Breast epithelium (tissue), 4 donors: ENCODE results near the gene PDHA1. TPM values are rescaled to one million over a fixed set of nuclear protein-coding genes. Genes with fewer than 3 reads are reported as not detected.

ENCODE experiments used
- DNase-seq, 2 donors: peaks; one replicate each; pipeline ENCODE4 v3.0.0-alpha.2; 2019; ENCODE audit warnings: low spot score in 2 of 2
- H3K27ac ChIP-seq, 2 donors: fragments of 200-600 bp; sonication (generic) in 1 of 2; one replicate each; pipeline ENCODE4 v1.5.1; 2016 to 2019; ENCODE audit warnings: mild to moderate bottlenecking in 1 of 2
- H3K27me3 ChIP-seq, 2 donors: fragments of 200-600 bp; sonication (generic) in 1 of 2; one replicate each; pipeline versions ENCODE4 v1.5.1 to v1.6.0; 2017 to 2019; ENCODE audit warnings: control low read depth in 1 of 2, mild to moderate bottlenecking in 1 of 2
- H3K36me3 ChIP-seq: fragments of 200-600 bp; one replicate; pipeline ENCODE4 v1.5.1; 2019
- H3K4me1 ChIP-seq, 2 donors: fragments of 200-600 bp; sonication (generic); one replicate each; pipeline ENCODE4 v1.5.1; 2016 to 2019; ENCODE audit warnings: control low read depth in 1 of 2
- H3K4me3 ChIP-seq, 3 donors: fragments of 200-600 bp; sonication (generic); 1 replicate in 2 of 3; 2 replicates in 1 of 3; pipeline ENCODE4 v1.5.1; 2016 to 2019; ENCODE audit warnings: mild to moderate bottlenecking in 3 of 3, moderate library complexity in 2 of 3
- H3K9me3 ChIP-seq, 2 donors: fragments of 200-600 bp; sonication (generic) in 1 of 2; one replicate each; pipeline ENCODE4 v1.5.1; 2016 to 2019; ENCODE audit warnings: control low read depth in 1 of 2
- CTCF ChIP-seq, 3 donors: fragments of 450-650 bp; IDR thresholded peaks; one replicate each; pipeline ENCODE4 v1.5.1; 2016 to 2017; ENCODE audit warnings: antibody characterized with exemption in 3 of 3, mild to moderate bottlenecking in 3 of 3, moderate library complexity in 3 of 3
- POLR2A ChIP-seq: fragments of 450-650 bp; IDR thresholded peaks from one replicate; pipeline ENCODE4 v1.6.1; 2016; ENCODE audit warnings: antibody characterized with exemption, mild to moderate bottlenecking, moderate library complexity
- POLR2AphosphoS5 ChIP-seq, 3 donors: sonication (generic); formaldehyde crosslinking; IDR thresholded peaks; one replicate each; pipeline ENCODE4 v1.6.1; 2017; ENCODE audit warnings: antibody characterized with exemption in 3 of 3
- intact Hi-C: fragments of 100-400 bp; cut with DNase I; formaldehyde crosslinking; loops from one replicate; pipeline ENCODE4 v1.15.1; 2023; ENCODE audit warnings: low total_unique reads
- total RNA-seq, 3 donors: library from RNA; depleted of rRNA; stranded (reverse); fragments of >200 nt; gene quantifications; one replicate each; pipeline ENCODE4 v1.1.0, GENCODE V29; 2016

The PDHA1 gene
- total RNA-seq, 3 donors from 2014 or later, result 54.7 to 58.4 (median 55.7) TPM

- TF ChIP-seq POLR2A, result no peak
- no peak for TF ChIP-seq POLR2AphosphoS5 (IDR thresholded peaks at IDR 0.05)
- TF ChIP-seq CTCF (IDR thresholded peaks at IDR 0.05), result no peak
- DNase-seq, result no peak
- Histone ChIP-seq H3K4me1 (no peaks in the 10 kb centered on the region), H3K27me3 (no peaks in the 10 kb centered on the region), H3K36me3 (no peaks in the 10 kb centered on the region), H3K9me3 (no peaks in the 10 kb centered on the region), H3K4me3 (no peak overlapping the region), H3K27ac (no peak overlapping the region)
- intact Hi-C loops, result no loop called here
These were observed 18.0 kb downstream of the PDHA1 start for GRCh38 chrX:19361701-19362100.

GRCh38 chrX:19368576-19368975, 24.8 kb downstream of the PDHA1 start:
- peaks cover 0 to 5% of the 10 kb centered on the region in 2 donors for H3K27me3 ChIP-seq
- H3K4me1 ChIP-seq, result no peaks in the 10 kb centered on the region
- H3K9me3 ChIP-seq, result peaks cover 0 to 2% of the 10 kb centered on the region in 2 donors
- no peak overlapping the region for H3K27ac ChIP-seq
- no peak for DNase-seq
- H3K4me3 ChIP-seq, result no peak overlapping the region
- intact Hi-C loops, result no loop called here
- TF ChIP-seq CTCF (IDR thresholded peaks at IDR 0.05) (no peak), POLR2AphosphoS5 (IDR thresholded peaks at IDR 0.05) (no peak), POLR2A (no peak)
- no peaks in the 10 kb centered on the region for H3K36me3 ChIP-seq

- H3K4me3 ChIP-seq, result no peak overlapping the region
- no peak overlapping the region for H3K27ac ChIP-seq
- peaks cover 0 to 17% of the 10 kb centered on the region in 2 donors for H3K27me3 ChIP-seq
- H3K36me3 ChIP-seq, result no peaks in the 10 kb centered on the region
- H3K4me1 ChIP-seq, result no peaks in the 10 kb centered on the region
- intact Hi-C loops, result no loop called here
- DNase-seq, result no peak
- no peak for TF ChIP-seq POLR2A
- no peak for TF ChIP-seq POLR2AphosphoS5 (IDR thresholded peaks at IDR 0.05)
- TF ChIP-seq CTCF (IDR thresholded peaks at IDR 0.05), result no peak
- H3K9me3 ChIP-seq, result peaks cover 0 to 2% of the 10 kb centered on the region in 2 donors
These were observed 26.3 kb downstream of the PDHA1 start for GRCh38 chrX:19370061-19370460.

- Histone ChIP-seq H3K27ac (peak overlapping the region in 1 of 2 donors; percentile 20), H3K36me3 (no peaks in the 10 kb centered on the region), H3K27me3 (peaks cover 0 to 21% of the 10 kb centered on the region in 2 donors), H3K4me1 (no peaks in the 10 kb centered on the region), H3K9me3 (no peaks in the 10 kb centered on the region), H3K4me3 (peak overlapping the region; percentile 29 to 65 (median 45))
- TF ChIP-seq POLR2AphosphoS5 (IDR thresholded peaks at IDR 0.05) (no peak), CTCF (IDR thresholded peaks at IDR 0.05) (peak in 2 of 3 donors; percentile 47 to 61)
- intact Hi-C loops, result no loop called here
- DNase-seq, result no peak
These were observed 28.4 kb downstream of the PDHA1 start for GRCh38 chrX:19372170-19372546.

GRCh38 chrX:19372547-19373331, 29.0 kb downstream of the PDHA1 start:
- Histone ChIP-seq H3K27ac (peak overlapping the region; percentile 20 to 21), H3K36me3 (no peaks in the 10 kb centered on the region), H3K4me3 (peak overlapping the region; percentile 29 to 65 (median 45)), H3K9me3 (peaks cover 0 to 1% of the 10 kb centered on the region in 2 donors), H3K4me1 (no peaks in the 10 kb centered on the region), H3K27me3 (peaks cover 0 to 26% of the 10 kb centered on the region in 2 donors)
- intact Hi-C loops, result no loop called here
- DNase-seq, result peak in 1 of 2 donors; percentile 37
- TF ChIP-seq POLR2A, result no peak
- TF ChIP-seq CTCF (IDR thresholded peaks at IDR 0.05), result peak in 1 of 3 donors; percentile 2
